KOPT-K1 (cell line): ENCODE measurements around the gene MAPKAPK3.

Experiments
- H3K27ac ChIP-seq: fragments of 200-600 bp; sonication (generic); 2 replicates; pipeline ENCODE4 v1.5.1; 2016; ENCODE audit warnings: antibody characterized with exemption, mild to moderate bottlenecking, low read depth, low read length; ENCODE audit not compliant: poor library complexity, severe bottlenecking
- H3K36me3 ChIP-seq: fragments of 200-600 bp; sonication (generic); 2 replicates; pipeline ENCODE4 v1.5.1; 2017; ENCODE audit warnings: antibody characterized with exemption, mild to moderate bottlenecking, low read length, moderate library complexity; ENCODE audit not compliant: insufficient read depth
- H3K9me3 ChIP-seq: fragments of 200-600 bp; sonication (generic); 2 replicates; pipeline ENCODE4 v1.5.1; 2017; ENCODE audit warnings: antibody characterized with exemption, low read length, mild to moderate bottlenecking; ENCODE audit not compliant: insufficient read depth, poor library complexity, severe bottlenecking

Gene MAPKAPK3

GRCh38 chr3:50645378-50645777 is 28.4 kb downstream of the MAPKAPK3 start:
- Histone ChIP-seq H3K36me3 (peaks cover 100% of the 10 kb centered on the region), H3K9me3 (no peaks in the 10 kb centered on the region)

GRCh38 chr3:50648313-50648712 is 31.4 kb downstream of the MAPKAPK3 start:
- Histone ChIP-seq H3K9me3 (no peaks in the 10 kb centered on the region), H3K27ac (no peak overlapping the region), H3K36me3 (peaks cover 74% of the 10 kb centered on the region)

More at GRCh38 chr3:50645378-50645777, 28.4 kb downstream of the MAPKAPK3 start:
- H3K27ac ChIP-seq: no peak overlapping the region

DNA sequence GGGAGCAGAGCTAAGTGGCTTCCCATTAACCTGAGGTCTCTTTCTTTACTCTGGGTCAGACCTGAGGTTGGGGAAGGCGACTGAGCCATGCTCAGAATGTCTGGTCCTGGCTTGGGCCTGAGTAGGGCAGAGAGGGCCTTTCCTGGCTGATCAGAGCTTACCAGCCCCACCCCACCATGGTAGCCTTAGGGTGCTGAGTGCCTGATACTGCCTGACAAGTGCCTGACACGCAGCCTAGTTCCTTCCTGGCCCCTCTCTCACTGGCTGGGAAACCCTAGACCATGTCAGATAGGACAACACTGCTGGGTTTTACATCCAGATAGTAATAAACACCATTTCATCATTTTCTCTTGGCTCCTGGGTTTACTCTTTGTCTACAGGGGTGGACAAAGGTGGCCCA is 32.0 kb downstream of the MAPKAPK3 start:
- Histone ChIP-seq H3K9me3 (no peaks in the 10 kb centered on the region), H3K36me3 (peaks cover 68% of the 10 kb centered on the region), H3K27ac (no peak overlapping the region)

- Histone ChIP-seq H3K36me3 (peaks cover 62% of the 10 kb centered on the region), H3K9me3 (no peaks in the 10 kb centered on the region), H3K27ac (no peak overlapping the region)
Observed at GRCh38 chr3:50649451-50649931, 32.5 kb downstream of the MAPKAPK3 start.

DNA sequence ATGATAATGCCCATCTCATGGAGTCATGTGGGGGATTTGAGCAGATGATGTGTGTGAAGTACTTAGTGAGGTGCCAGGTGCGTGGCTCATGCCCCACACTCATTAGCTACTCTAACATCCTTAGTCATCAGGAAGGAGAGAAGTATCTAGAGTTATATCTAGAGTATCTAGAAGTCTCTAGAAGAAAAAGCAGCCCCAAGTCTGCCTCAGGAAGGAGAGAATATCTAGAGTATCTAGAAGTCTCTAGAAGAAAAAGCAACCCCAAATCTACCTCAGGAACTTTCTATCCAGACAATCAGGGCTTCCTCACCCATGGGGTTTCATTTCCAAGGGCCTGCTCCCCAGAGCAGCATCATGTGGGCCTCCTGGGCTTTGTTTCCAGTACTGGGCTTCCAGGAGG is 33.1 kb downstream of the MAPKAPK3 start:
- H3K9me3 ChIP-seq: no peaks in the 10 kb centered on the region
- no peak overlapping the region for H3K27ac ChIP-seq
- H3K36me3 ChIP-seq: peaks cover 57% of the 10 kb centered on the region

DNA sequence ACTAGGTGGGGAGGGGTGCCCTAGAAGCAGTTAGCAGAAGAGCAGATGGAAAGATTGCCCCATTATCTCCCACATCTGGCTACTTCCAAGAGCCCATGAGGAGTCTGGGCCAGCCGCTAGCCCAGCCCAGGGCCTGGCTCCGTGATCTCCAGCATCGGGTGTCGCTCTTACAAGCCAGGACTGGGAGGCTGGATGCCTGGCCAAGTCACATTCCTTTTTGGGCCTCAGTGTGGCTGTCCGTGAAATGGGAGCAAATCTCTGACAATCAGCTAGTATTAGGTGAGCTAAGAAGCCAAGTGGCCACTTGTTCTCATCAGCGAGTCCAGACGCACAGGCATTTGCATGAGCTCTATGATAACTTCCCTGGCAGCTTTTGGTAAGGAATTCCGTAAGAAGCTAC is 34.5 kb downstream of the MAPKAPK3 start:
- peaks cover 43% of the 10 kb centered on the region for H3K36me3 ChIP-seq
- no peak overlapping the region for H3K27ac ChIP-seq
- no peaks in the 10 kb centered on the region for H3K9me3 ChIP-seq

DNA sequence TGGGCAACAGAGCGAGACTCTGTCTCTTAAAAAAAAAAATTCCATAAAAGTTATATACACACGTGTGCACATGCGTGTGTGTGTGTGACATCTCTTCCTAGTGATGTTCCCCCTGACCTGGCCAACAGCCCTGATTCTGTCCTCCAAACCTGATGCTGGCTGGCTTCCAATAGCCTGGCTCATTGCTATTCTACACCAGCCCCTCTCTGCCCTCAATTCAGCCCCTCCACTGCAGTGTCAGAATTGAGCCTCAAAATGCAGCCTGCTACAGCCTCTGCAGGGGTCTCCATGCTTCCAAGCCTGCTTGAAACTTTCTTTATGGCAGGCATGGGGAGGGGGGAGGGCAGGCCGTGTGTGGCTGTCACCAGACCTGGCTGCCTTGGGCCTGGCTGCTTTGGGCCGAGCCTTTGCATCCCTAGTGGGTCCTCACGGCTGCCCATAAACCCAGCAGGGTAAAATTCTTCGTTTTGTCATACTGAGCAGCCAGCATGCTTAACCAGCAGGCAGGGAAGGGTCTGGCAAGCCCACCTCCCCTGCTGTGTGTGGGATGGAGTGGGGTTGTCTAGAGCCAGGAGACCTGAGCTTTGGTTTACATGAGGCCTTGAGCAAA is 35.1 kb downstream of the MAPKAPK3 start:
- no peaks in the 10 kb centered on the region for H3K9me3 ChIP-seq
- no peak overlapping the region for H3K27ac ChIP-seq
- H3K36me3 ChIP-seq: peaks cover 37% of the 10 kb centered on the region

DNA sequence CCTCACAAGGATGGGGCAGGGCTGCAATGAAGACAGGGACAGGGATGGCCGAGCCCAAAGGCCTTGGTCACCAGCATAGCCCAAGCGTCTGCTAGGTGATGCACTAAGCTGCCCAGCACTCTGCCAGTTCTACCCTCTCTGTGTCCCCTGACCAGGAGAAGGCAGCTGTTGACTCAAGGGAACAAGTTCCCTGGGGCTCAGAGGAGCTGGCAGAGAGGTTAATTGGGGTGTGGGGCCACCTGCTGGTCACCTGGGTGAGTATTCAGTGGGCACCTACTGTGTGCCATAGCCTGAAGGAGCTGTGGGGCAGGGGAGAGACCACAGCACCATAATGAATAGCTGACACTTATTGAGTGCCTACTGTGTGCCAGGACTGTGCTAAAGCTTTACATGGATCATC is 35.8 kb downstream of the MAPKAPK3 start:
- Histone ChIP-seq H3K9me3 (no peaks in the 10 kb centered on the region), H3K36me3 (peaks cover 30% of the 10 kb centered on the region), H3K27ac (no peak overlapping the region)

GRCh38 chr3:50653937-50654595 is 37.1 kb downstream of the MAPKAPK3 start:
- Histone ChIP-seq H3K36me3 (peaks cover 16% of the 10 kb centered on the region), H3K27ac (no peak overlapping the region), H3K9me3 (no peaks in the 10 kb centered on the region)

DNA sequence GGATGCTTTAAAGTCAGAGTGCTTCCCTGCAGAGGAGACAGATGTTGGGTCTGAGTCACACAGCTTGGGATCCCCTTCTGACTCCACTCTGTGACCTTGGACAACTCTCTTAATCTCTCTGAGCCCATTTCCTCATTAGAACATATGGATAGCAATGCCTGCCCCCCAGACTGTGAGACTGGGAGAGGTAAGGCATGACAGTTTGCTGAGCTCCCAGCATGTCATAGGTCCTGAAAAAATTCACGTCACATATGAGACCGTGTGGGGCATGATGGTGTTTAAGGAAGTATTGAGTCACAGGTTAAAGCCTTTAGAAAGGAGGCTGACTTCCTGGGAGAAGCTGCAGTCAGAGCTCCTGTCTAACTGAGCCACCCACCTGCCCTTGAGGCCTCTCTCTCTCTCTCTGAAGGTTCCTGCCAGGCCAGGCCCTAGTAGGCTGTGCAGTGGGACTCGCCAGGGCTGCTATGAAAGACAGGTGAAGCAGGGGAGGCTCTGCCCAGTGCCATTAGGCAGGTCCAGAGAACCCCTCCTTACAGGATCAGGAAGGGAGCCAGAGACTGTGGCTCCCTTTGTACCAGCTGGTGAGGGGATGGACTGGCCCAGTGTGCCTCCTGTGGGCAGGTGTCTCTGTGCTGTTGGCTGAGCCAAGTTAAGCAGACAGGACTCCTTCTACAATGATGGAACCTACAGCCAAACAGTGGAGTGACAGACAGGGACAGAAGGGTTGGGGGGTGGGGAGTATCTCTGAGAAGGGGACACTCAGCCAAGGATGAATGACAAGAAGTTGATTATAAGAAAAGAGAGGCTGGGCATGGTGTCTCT is 38.3 kb downstream of the MAPKAPK3 start:
- Histone ChIP-seq H3K36me3 (peaks cover 5% of the 10 kb centered on the region; the same call in 1 of the 2 replicates), H3K9me3 (no peaks in the 10 kb centered on the region), H3K27ac (no peak overlapping the region)

DNA sequence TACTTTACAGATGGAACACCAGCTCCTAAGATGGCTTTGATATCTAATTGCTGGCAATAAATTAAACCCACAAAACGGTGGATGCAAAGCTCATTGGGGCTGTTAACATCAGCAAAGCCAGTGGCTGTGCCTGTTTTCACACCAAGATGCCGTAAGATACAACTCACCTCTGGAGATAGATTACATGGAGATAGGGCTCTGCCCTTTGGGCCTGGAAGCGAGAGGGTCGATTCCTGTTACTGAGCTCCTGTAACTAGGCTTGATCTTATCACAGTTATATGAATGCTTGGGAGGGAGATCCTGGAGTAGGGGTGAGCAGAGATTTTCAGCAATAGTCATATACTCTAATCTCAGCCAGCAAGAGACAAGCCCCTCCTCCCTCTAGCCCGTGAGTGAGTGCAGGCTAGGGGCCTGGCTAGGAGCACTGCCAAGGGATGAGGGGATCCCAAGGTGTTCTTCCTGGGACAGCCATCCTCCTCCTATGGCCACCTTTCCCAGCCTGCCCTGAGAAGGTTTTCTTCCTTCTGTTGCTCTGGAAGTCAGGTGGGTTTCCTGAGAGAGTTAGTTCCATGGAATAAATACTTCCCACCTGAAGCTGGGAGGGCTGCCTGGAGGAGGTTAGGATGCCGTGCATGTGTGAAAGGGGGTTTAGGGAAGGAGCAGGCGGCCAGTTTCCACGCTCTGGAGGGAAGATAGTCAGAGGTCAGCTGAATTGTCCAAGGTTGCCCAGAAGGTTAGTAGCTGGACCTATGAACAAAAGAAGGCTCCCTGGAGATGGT is 39.7 kb downstream of the MAPKAPK3 start:
- Histone ChIP-seq H3K27ac (no peak overlapping the region), H3K36me3 (no peaks in the 10 kb centered on the region)

GRCh38 chr3:50657407-50657806 is 40.5 kb downstream of the MAPKAPK3 start:
- H3K36me3 ChIP-seq: no peaks in the 10 kb centered on the region
- H3K27ac ChIP-seq: no peak overlapping the region
- no peaks in the 10 kb centered on the region for H3K9me3 ChIP-seq

More for the DNA sequence above, 39.7 kb downstream of the MAPKAPK3 start:
- no peaks in the 10 kb centered on the region for H3K9me3 ChIP-seq

DNA sequence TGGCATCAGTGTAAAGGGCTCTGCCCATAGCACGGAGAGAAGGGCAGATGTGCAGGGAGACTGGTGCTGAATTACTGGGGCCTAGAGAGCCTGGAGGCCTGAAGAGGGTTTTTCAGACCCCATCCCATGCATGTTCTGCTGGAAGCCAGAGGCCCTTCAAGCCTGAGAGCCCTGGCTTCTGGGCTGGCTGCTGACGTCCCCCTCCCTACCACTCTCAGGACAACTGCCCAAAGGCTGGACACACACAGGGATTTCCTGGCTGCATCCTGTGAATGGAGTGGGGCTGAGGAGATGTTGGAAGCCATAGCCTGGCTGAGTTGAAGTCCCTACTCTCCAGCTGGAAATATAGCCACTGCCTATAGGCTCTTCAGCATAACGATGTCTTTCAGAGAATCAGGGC is 40.9 kb downstream of the MAPKAPK3 start:
- H3K9me3 ChIP-seq: no peaks in the 10 kb centered on the region

GRCh38 chr3:50658416-50658815 is 41.5 kb downstream of the MAPKAPK3 start:
- no peaks in the 10 kb centered on the region for H3K36me3 ChIP-seq
- no peak overlapping the region for H3K27ac ChIP-seq
- H3K9me3 ChIP-seq: no peaks in the 10 kb centered on the region

More for the DNA sequence above, 40.9 kb downstream of the MAPKAPK3 start:
- Histone ChIP-seq H3K27ac (no peak overlapping the region), H3K36me3 (no peaks in the 10 kb centered on the region)

- H3K36me3 ChIP-seq: no peaks in the 10 kb centered on the region
- H3K27ac ChIP-seq: no peak overlapping the region
- no peaks in the 10 kb centered on the region for H3K9me3 ChIP-seq
Observed at GRCh38 chr3:50658831-50659230, 41.9 kb downstream of the MAPKAPK3 start.
